LNCaP clone FGC (cell line): ENCODE measurements around the gene TMC1.

Source experiments
- DNase-seq: peaks from one replicate; pipeline ENCODE4 v3.0.0-alpha.2; 2011; ENCODE audit warnings: low read depth
- H3K4me3 ChIP-seq: 2 replicates; pipeline ENCODE4 v1.5.1; 2011; ENCODE audit warnings: mild to moderate bottlenecking, low read depth, low read length, control low read depth
- CTCF ChIP-seq: IDR thresholded peaks from 2 replicates; pipeline ENCODE4 v1.5.1; 2012; ENCODE audit warnings: mild to moderate bottlenecking; ENCODE audit not compliant: control insufficient read depth, insufficient read depth; ENCODE audit errors: extremely low read depth

Gene TMC1

GRCh38 chr9:72557549-72557948 is 36.1 kb downstream of the TMC1 start:
- no peak for TF ChIP-seq CTCF
- H3K4me3 ChIP-seq: no peak overlapping the region
- DNase-seq: no peak

DNA sequence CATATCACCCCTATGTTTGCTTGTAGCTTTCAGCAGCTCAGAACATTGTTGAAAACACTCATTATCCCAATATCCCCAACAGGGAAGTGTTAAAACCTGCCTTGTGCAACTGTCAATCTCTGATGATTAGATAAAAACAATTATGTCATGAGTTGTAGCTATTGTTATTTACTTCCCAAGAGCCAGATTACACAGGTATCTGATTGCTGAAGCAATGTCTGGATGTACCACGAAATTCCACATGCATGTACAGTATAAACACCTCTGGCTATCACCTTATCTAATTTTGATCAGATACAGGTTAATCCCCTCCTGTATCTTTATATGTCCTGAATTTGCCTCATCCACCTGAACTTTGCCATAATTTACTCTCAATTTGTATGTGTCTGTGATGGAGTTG is 38.7 kb downstream of the TMC1 start:
- TF ChIP-seq CTCF: no peak
- H3K4me3 ChIP-seq: no peak overlapping the region
- no peak for DNase-seq

DNA sequence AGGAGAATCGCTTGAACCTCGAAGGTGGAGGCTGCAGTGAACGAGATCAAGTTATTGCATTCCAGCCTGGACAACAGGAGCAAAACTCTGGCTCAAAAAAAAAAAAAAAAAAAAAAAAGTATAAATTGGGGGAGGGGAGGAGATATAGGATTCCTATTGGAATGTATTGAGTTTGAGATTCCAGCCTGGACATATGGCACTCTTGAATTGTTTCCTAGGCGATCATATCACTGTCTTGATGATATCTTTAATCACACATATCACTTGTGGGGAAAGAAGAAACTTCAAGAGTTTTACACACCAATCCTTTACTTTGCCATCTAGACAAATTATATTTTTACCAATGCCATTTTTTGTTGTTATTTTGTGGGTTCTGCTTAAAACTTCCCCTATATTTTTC is 42.4 kb downstream of the TMC1 start:
- no peak overlapping the region for H3K4me3 ChIP-seq
- TF ChIP-seq CTCF: no peak
- no peak for DNase-seq

- H3K4me3 ChIP-seq: no peak overlapping the region
- no peak for TF ChIP-seq CTCF
- no peak for DNase-seq
These were observed 43.3 kb downstream of the TMC1 start for GRCh38 chr9:72564479-72565281.

GRCh38 chr9:72565535-72565934 is 44.1 kb downstream of the TMC1 start:
- no peak overlapping the region for H3K4me3 ChIP-seq
- TF ChIP-seq CTCF: no peak
- DNase-seq: no peak

- H3K4me3 ChIP-seq: no peak overlapping the region
- TF ChIP-seq CTCF: no peak
- DNase-seq: no peak
These were observed 52.9 kb downstream of the TMC1 start for GRCh38 chr9:72574156-72574810.
